ENCODE results near the gene MFN1. TPM values are rescaled to one million over a fixed set of nuclear protein-coding genes. Genes with fewer than 3 reads are reported as not detected.

The MFN1 gene
- total RNA-seq, 1 donor from 2014 or later, result 53.1 TPM

- Mint-ChIP-seq H3K4me1 (ENCODE audit: low read depth, unreplicated experiment) (peaks cover 3% of the 10 kb centered on the region), H3K27me3 (ENCODE audit: low read depth, unreplicated experiment) (no peaks in the 10 kb centered on the region), H3K4me3 (ENCODE audit: unreplicated experiment) (no peak overlapping the region), H3K27ac (ENCODE audit: unreplicated experiment) (no peak overlapping the region), H3K36me3 (ENCODE audit: low read depth, unreplicated experiment) (peaks cover 9% of the 10 kb centered on the region), H3K9me3 (ENCODE audit: unreplicated experiment) (no peaks in the 10 kb centered on the region)
- H3K9ac ChIP-seq (ENCODE audit: low read length), result no peak overlapping the region
- H2AFZ ChIP-seq (ENCODE audit: low read depth, low read length), result no peak overlapping the region
- no peak for TF ChIP-seq EZH2 (IDR thresholded peaks at IDR 0.05; ENCODE audit: insufficient read depth, low read length)
- TF ChIP-seq, protein P1, sequence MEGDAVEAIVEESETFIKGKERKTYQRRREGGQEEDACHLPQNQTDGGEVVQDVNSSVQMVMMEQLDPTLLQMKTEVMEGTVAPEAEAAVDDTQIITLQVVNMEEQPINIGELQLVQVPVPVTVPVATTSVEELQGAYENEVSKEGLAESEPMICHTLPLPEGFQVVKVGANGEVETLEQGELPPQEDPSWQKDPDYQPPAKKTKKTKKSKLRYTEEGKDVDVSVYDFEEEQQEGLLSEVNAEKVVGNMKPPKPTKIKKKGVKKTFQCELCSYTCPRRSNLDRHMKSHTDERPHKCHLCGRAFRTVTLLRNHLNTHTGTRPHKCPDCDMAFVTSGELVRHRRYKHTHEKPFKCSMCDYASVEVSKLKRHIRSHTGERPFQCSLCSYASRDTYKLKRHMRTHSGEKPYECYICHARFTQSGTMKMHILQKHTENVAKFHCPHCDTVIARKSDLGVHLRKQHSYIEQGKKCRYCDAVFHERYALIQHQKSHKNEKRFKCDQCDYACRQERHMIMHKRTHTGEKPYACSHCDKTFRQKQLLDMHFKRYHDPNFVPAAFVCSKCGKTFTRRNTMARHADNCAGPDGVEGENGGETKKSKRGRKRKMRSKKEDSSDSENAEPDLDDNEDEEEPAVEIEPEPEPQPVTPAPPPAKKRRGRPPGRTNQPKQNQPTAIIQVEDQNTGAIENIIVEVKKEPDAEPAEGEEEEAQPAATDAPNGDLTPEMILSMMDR (IDR thresholded peaks at IDR 0.05; ENCODE audit: insufficient read depth, low read depth, low read length), result no peak
- H3K79me2 ChIP-seq (ENCODE audit: insufficient read depth, low read length), result no peaks in the 10 kb centered on the region
- H3K4me3 ChIP-seq (ENCODE audit: insufficient read depth, low read depth, low read length), result no peak overlapping the region
- no peaks in the 10 kb centered on the region for H4K20me1 ChIP-seq (ENCODE audit: insufficient read depth, low read length)
- peaks cover 37% of the 10 kb centered on the region for H3K36me3 ChIP-seq (ENCODE audit: insufficient read depth, low read length)
- no peaks in the 10 kb centered on the region for H3K4me1 ChIP-seq (ENCODE audit: insufficient read depth, low read length)
- no peaks in the 10 kb centered on the region for H3K27me3 ChIP-seq (ENCODE audit: insufficient read depth, low read length)
- H3K27ac ChIP-seq (ENCODE audit: low read depth, low read length), result no peak overlapping the region
- no peak overlapping the region for H3K4me2 ChIP-seq (ENCODE audit: low read length)
- H3K9me3 ChIP-seq (ENCODE audit: insufficient read depth, low read depth, low read length), result no peaks in the 10 kb centered on the region
- DNase-seq (ENCODE audit: low read depth) (no peak), FAIRE-seq (no peak)
Measured at GRCh38 chr3:179415377-179415776, 67.9 kb downstream of the MFN1 start.

DNA sequence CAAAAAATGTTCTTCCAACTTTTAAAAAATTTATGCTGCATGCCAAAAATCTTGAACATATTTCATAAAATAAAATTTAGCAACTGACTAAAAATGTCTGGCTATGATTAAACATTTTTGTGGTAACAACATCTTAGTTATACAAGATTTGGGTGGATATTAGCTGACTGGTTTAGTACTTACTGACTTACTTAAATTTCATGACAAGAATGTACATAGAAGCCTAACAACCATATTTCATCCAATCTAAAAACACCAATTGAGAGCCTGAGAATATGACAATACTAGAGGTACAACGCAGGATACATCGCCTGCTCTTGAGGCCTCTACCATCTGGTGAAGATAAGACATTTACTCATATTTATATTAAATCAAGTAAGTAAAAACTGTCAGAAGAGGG lies 69.2 kb downstream of the MFN1 start:
- no peaks in the 10 kb centered on the region for H3K9me3 Mint-ChIP-seq (ENCODE audit: unreplicated experiment)

GRCh38 chr3:179418610-179419009 lies 71.1 kb downstream of the MFN1 start:
- no peak overlapping the region for H2AFZ ChIP-seq (ENCODE audit: low read depth, low read length)
- H3K27ac ChIP-seq (ENCODE audit: low read depth, low read length), result no peak overlapping the region
- no peaks in the 10 kb centered on the region for H3K4me1 ChIP-seq (ENCODE audit: insufficient read depth, low read length)
- Mint-ChIP-seq H3K4me3 (ENCODE audit: unreplicated experiment) (no peak overlapping the region), H3K36me3 (ENCODE audit: low read depth, unreplicated experiment) (peaks cover 18% of the 10 kb centered on the region), H3K27ac (ENCODE audit: unreplicated experiment) (no peak overlapping the region), H3K9me3 (ENCODE audit: unreplicated experiment) (no peaks in the 10 kb centered on the region), H3K4me1 (ENCODE audit: low read depth, unreplicated experiment) (peaks cover 4% of the 10 kb centered on the region), H3K27me3 (ENCODE audit: low read depth, unreplicated experiment) (no peaks in the 10 kb centered on the region)
- peaks cover 25% of the 10 kb centered on the region for H3K36me3 ChIP-seq (ENCODE audit: insufficient read depth, low read length)
- no peak overlapping the region for H3K4me3 ChIP-seq (ENCODE audit: insufficient read depth, low read depth, low read length)
- no peak overlapping the region for H3K4me2 ChIP-seq (ENCODE audit: low read length)
- peaks cover 4% of the 10 kb centered on the region for H4K20me1 ChIP-seq (ENCODE audit: insufficient read depth, low read length)
- no peaks in the 10 kb centered on the region for H3K9me3 ChIP-seq (ENCODE audit: insufficient read depth, low read depth, low read length)
- DNase-seq (ENCODE audit: low read depth), result no peak
- H3K9ac ChIP-seq (ENCODE audit: low read length), result no peak overlapping the region
- peaks cover 5% of the 10 kb centered on the region for H3K79me2 ChIP-seq (ENCODE audit: insufficient read depth, low read length)
- FAIRE-seq, result no peak
- H3K27me3 ChIP-seq (ENCODE audit: insufficient read depth, low read length), result no peaks in the 10 kb centered on the region
- TF ChIP-seq, protein P1 (IDR thresholded peaks at IDR 0.05; ENCODE audit: insufficient read depth, low read depth, low read length), result no peak
- no peak for TF ChIP-seq EZH2 (IDR thresholded peaks at IDR 0.05; ENCODE audit: insufficient read depth, low read length)

More for the DNA sequence above, 69.2 kb downstream of the MFN1 start:
- TF ChIP-seq, protein P1 (IDR thresholded peaks at IDR 0.05; ENCODE audit: insufficient read depth, low read depth, low read length), result no peak
- TF ChIP-seq EZH2 (IDR thresholded peaks at IDR 0.05; ENCODE audit: insufficient read depth, low read length), result no peak
- Histone ChIP-seq H3K9me3 (ENCODE audit: insufficient read depth, low read depth, low read length) (no peaks in the 10 kb centered on the region), H3K27me3 (ENCODE audit: insufficient read depth, low read length) (no peaks in the 10 kb centered on the region), H2AFZ (ENCODE audit: low read depth, low read length) (no peak overlapping the region), H3K4me2 (ENCODE audit: low read length) (no peak overlapping the region), H4K20me1 (ENCODE audit: insufficient read depth, low read length) (no peaks in the 10 kb centered on the region), H3K27ac (ENCODE audit: low read depth, low read length) (no peak overlapping the region), H3K9ac (ENCODE audit: low read length) (no peak overlapping the region), H3K4me3 (ENCODE audit: insufficient read depth, low read depth, low read length) (no peak overlapping the region), H3K36me3 (ENCODE audit: insufficient read depth, low read length) (peaks cover 37% of the 10 kb centered on the region), H3K4me1 (ENCODE audit: insufficient read depth, low read length) (no peaks in the 10 kb centered on the region), H3K79me2 (ENCODE audit: insufficient read depth, low read length) (no peaks in the 10 kb centered on the region)
- Mint-ChIP-seq H3K4me1 (ENCODE audit: low read depth, unreplicated experiment) (peaks cover 4% of the 10 kb centered on the region), H3K27ac (ENCODE audit: unreplicated experiment) (no peak overlapping the region), H3K27me3 (ENCODE audit: low read depth, unreplicated experiment) (no peaks in the 10 kb centered on the region), H3K4me3 (ENCODE audit: unreplicated experiment) (no peak overlapping the region), H3K36me3 (ENCODE audit: low read depth, unreplicated experiment) (peaks cover 12% of the 10 kb centered on the region)
- DNase-seq (ENCODE audit: low read depth) (peak; percentile 43), FAIRE-seq (no peak)
